Neuronal stem cell (in vitro differentiated cells): ENCODE measurements around the gene EPGN.

Experiments
- DNase-seq: peaks from one replicate; pipeline ENCODE4 v3.0.0-alpha.2; 2013; ENCODE audit warnings: low spot score
- H2AFZ ChIP-seq: one replicate; pipeline ENCODE4 v1.6.1; 2013; ENCODE audit warnings: mild to moderate bottlenecking, low read length, inconsistent platforms
- H2AK5ac ChIP-seq: 2 replicates; pipeline ENCODE4 v1.6.1; 2013; ENCODE audit warnings: low read depth, mild to moderate bottlenecking, inconsistent platforms, low read length, moderate library complexity, mixed read lengths
- H2BK120ac ChIP-seq: 2 replicates; pipeline ENCODE4 v1.6.1; 2013; ENCODE audit warnings: low read depth, mild to moderate bottlenecking, inconsistent platforms, low read length, moderate library complexity, mixed read lengths
- H2BK12ac ChIP-seq: one replicate; pipeline ENCODE4 v1.6.1; 2013; ENCODE audit warnings: low read length, inconsistent platforms
- H2BK15ac ChIP-seq: 2 replicates; pipeline ENCODE4 v1.6.1; 2013; ENCODE audit warnings: mild to moderate bottlenecking, low read length, inconsistent platforms, mixed read lengths
- H2BK5ac ChIP-seq: one replicate; pipeline ENCODE4 v1.6.1; 2013; ENCODE audit warnings: inconsistent platforms, mild to moderate bottlenecking, low read length, moderate library complexity
- H3K14ac ChIP-seq: one replicate; pipeline ENCODE4 v1.6.1; 2013; ENCODE audit warnings: low read length, inconsistent platforms
- H3K18ac ChIP-seq: 2 replicates; pipeline ENCODE4 v1.6.1; 2013; ENCODE audit warnings: low read length, inconsistent platforms
- H3K23ac ChIP-seq: 2 replicates; pipeline ENCODE4 v1.6.1; 2013; ENCODE audit warnings: low read depth, mild to moderate bottlenecking, mixed read lengths, low read length, inconsistent platforms; ENCODE audit not compliant: poor library complexity
- H3K27ac ChIP-seq: replicated peaks from 3 replicates; pipeline ENCODE4 v1.5.1; 2013; ENCODE audit warnings: low read length, inconsistent platforms
- H3K27me3 ChIP-seq, 3 experiments: 2 replicates each; pipeline ENCODE4 v1.6.1; 2013; ENCODE audit warnings: low read length in 3 of 3, mild to moderate bottlenecking in 2 of 3, inconsistent platforms in 1 of 3, low read depth in 1 of 3, mixed read lengths in 1 of 3, moderate library complexity in 1 of 3; ENCODE audit not compliant: control insufficient read depth in 3 of 3, insufficient read depth in 3 of 3
- H3K36me3 ChIP-seq, 2 donors: replicated peaks in 1 of 2; 2 replicates each; pipeline ENCODE4 v1.6.1; 2013; ENCODE audit warnings: low read length in 2 of 2; ENCODE audit not compliant: control insufficient read depth in 2 of 2, insufficient read depth in 2 of 2
- H3K4ac ChIP-seq: 2 replicates; pipeline ENCODE4 v1.6.1; 2013; ENCODE audit warnings: inconsistent platforms, mild to moderate bottlenecking, low read length, moderate library complexity
- H3K4me1 ChIP-seq, 2 donors: 1 replicate in 1 of 2; 2 replicates in 1 of 2; pipeline ENCODE4 v1.6.1; 2013; ENCODE audit warnings: low read length in 2 of 2, low read depth in 1 of 2; ENCODE audit not compliant: control insufficient read depth in 2 of 2, insufficient read depth in 1 of 2
- H3K4me2 ChIP-seq: one replicate; pipeline ENCODE4 v1.6.1; 2013; ENCODE audit warnings: mild to moderate bottlenecking, low read length, inconsistent platforms; ENCODE audit not compliant: insufficient read depth, poor library complexity, severe bottlenecking
- H3K4me3 ChIP-seq, 2 donors: 2 replicates each; pipeline ENCODE4 v1.5.1; 2013; ENCODE audit warnings: low read length in 2 of 2, mild to moderate bottlenecking in 2 of 2, inconsistent platforms in 1 of 2, moderate library complexity in 1 of 2
- H3K79me1 ChIP-seq: one replicate; pipeline ENCODE4 v1.6.1; 2013; ENCODE audit warnings: low read depth, mild to moderate bottlenecking, inconsistent platforms, low read length, moderate library complexity
- H3K9ac ChIP-seq: one replicate; pipeline ENCODE4 v1.6.1; 2013; ENCODE audit warnings: mild to moderate bottlenecking, low read depth, low read length, inconsistent platforms; ENCODE audit not compliant: poor library complexity
- H3K9me3 ChIP-seq, 2 donors: replicated peaks in 1 of 2; 2 replicates each; pipeline versions ENCODE3 to v1.6.1; 2013; ENCODE audit warnings: low read length in 2 of 2, mild to moderate bottlenecking in 2 of 2, inconsistent platforms in 1 of 2, low read depth in 1 of 2, mixed read lengths in 1 of 2, moderate library complexity in 1 of 2; ENCODE audit not compliant: control insufficient read depth in 2 of 2, insufficient read depth in 1 of 2
- H4K8ac ChIP-seq: one replicate; pipeline ENCODE4 v1.6.1; 2013; ENCODE audit warnings: low read depth, mild to moderate bottlenecking, inconsistent platforms, low read length, moderate library complexity
- H4K91ac ChIP-seq: one replicate; pipeline ENCODE4 v1.6.1; 2013; ENCODE audit warnings: low read length, low read depth, mild to moderate bottlenecking, inconsistent platforms; ENCODE audit not compliant: poor library complexity
- WGBS, 2 donors: extraction: QIAGEN DNeasy Blood & Tissue Kit; methylation state at CpG; one replicate each; pipeline ENCODE4 v1.1.7; 2013; ENCODE audit warnings: missing lambda C conversion rate in 2 of 2, mixed read lengths in 1 of 2; ENCODE audit not compliant: insufficient read length in 2 of 2, insufficient replicate concordance in 1 of 2; ENCODE audit errors: extremely low coverage in 2 of 2; 5-methylcytosine and 5-hydroxymethylcytosine counted together

EPGN gene

DNA sequence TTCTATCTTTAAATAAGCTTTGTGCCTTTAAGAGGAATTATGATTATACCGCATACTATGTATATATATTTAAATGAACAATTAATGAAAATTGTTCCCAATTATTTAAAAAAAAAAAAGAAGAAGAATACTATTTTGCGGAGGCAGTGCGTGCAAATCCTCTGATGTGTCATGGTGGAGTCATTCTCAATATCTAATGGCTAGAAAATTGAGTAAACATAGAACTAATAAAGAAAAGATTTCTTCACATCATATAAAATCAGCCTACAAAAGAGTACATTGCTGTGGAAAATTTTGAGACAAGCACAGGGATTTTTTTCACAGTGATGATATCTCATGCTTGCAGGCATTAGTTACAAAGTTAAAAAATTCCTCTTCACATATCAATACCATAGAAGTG lies 54.1 kb downstream of the EPGN start:
- H3K4me2 ChIP-seq: no peak overlapping the region
- no peaks in the 10 kb centered on the region for H3K79me1 ChIP-seq
- no peak overlapping the region for H4K8ac ChIP-seq
- no peak overlapping the region for H2BK5ac ChIP-seq
- no peak overlapping the region for H2BK12ac ChIP-seq
- no peak overlapping the region for H2AK5ac ChIP-seq
- H3K9ac ChIP-seq: no peak overlapping the region
- no peak overlapping the region for H3K4ac ChIP-seq
- no peak overlapping the region for H2BK120ac ChIP-seq
- H3K9me3 ChIP-seq: no peaks in the 10 kb centered on the region
- no peak overlapping the region for H3K14ac ChIP-seq
- H3K18ac ChIP-seq: no peak overlapping the region
- H3K27ac ChIP-seq: no peak overlapping the region
- no peak overlapping the region for H3K23ac ChIP-seq
- peaks cover 0 to 43% (median 15%) of the 10 kb centered on the region in 3 experiments for H3K27me3 ChIP-seq
- H3K4me1 ChIP-seq: peaks cover 7 to 10% of the 10 kb centered on the region in 2 donors
- H4K91ac ChIP-seq: no peak overlapping the region
- no peak for DNase-seq
- no peak overlapping the region for H2BK15ac ChIP-seq
- H3K4me3 ChIP-seq: no peak overlapping the region
- H2AFZ ChIP-seq: no peak overlapping the region
- no peaks in the 10 kb centered on the region for H3K36me3 ChIP-seq
- no CpG with 5 or more reads among the region's 3 CpGs for WGBS, 2 donors

DNA sequence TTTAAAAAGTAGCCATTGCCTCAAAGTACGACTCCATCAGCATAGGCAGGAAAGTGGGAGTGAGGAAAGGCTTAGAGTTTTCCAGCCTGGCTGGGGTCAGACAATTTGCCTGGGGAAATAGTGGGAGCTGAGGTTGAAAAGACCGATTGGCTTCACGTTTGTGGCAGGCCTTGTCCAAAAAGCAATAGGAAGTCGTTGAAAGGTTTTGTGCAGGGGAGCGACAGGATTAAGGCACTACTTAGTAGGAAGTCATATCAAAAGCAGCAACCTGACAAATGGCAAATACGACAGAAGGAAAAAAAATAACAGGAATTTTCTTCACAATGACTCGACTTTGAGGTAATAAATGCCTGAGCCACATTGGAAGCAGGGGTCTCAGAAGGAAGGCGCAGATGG lies 56.0 kb downstream of the EPGN start:
- no peak overlapping the region for H3K23ac ChIP-seq
- WGBS, 2 donors: no CpG with 5 or more reads among the region's 8 CpGs
- no peak overlapping the region for H3K14ac ChIP-seq
- H3K27me3 ChIP-seq: peaks cover 0 to 51% (median 15%) of the 10 kb centered on the region in 3 experiments
- no peak overlapping the region for H3K18ac ChIP-seq
- H2BK12ac ChIP-seq: no peak overlapping the region
- no peak overlapping the region for H3K4ac ChIP-seq
- peak overlapping the region; percentile 13 for H3K4me2 ChIP-seq
- no peaks in the 10 kb centered on the region for H3K9me3 ChIP-seq
- H3K79me1 ChIP-seq: no peaks in the 10 kb centered on the region
- H3K9ac ChIP-seq: no peak overlapping the region
- H3K27ac ChIP-seq: no peak overlapping the region
- no peak overlapping the region for H2BK120ac ChIP-seq
- no peak overlapping the region for H2BK5ac ChIP-seq
- peak; percentile 12 for DNase-seq
- H2AFZ ChIP-seq: no peak overlapping the region
- H2BK15ac ChIP-seq: no peak overlapping the region
- no peak overlapping the region for H3K4me3 ChIP-seq
- H4K8ac ChIP-seq: no peak overlapping the region
- peaks cover 7 to 10% of the 10 kb centered on the region in 2 donors for H3K4me1 ChIP-seq
- H3K36me3 ChIP-seq: no peaks in the 10 kb centered on the region
- H2AK5ac ChIP-seq: no peak overlapping the region
- H4K91ac ChIP-seq: no peak overlapping the region

DNA sequence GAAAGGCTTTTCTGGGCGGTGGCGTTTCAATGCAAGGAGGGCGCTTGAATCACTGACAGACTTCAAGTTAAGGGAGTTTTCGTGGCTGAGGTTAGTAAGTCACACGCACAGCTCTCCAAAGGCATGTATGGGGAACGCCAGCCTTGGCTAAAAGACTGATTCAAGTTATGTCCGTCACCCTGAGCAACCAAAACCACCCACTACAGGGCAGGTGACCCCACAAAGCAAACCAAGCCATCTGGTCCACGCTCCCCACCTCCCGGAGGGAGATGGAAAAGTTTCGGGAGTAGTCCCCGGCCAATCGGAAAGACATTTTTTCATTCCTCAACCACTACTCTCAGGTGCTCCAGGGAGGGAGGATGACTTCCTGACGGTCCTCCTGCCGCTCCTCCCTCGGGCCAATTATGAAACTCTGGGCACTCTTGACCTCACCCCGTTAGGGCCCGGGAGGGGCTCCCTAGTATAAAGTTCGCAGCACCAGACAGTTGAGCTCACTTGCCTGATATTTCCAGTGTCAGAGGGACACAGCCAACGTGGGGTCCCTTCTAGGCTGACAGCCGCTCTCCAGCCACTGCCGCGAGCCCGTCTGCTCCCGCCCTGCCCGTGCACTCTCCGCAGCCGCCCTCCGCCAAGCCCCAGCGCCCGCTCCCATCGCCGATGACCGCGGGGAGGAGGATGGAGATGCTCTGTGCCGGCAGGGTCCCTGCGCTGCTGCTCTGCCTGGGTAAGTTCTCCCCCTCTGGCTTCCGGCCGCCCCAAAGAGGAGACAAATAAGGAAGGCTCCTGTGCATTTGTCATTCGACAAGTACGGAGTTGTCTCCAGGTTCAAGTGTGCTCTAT lies 56.6 kb downstream of the EPGN start, which contains the start of gene EREG:
EREG (plus strand) TSS at position 494 of the 840 bp plus-strand sequence; CDS start at position 658, 164 bp downstream.
- Histone ChIP-seq H3K9ac (no peak within 1 kb of the TSS), H2BK12ac (no peak within 1 kb of the TSS), H3K4me2 (peak within 1 kb of the TSS; percentile 83), H2BK120ac (no peak within 1 kb of the TSS), H2AFZ (peak within 1 kb of the TSS; percentile 87), H4K91ac (no peak within 1 kb of the TSS), H3K27ac (no peak within 1 kb of the TSS), H3K36me3 (no peaks in the 10 kb centered on the region), H3K9me3 (no peaks in the 10 kb centered on the region), H2AK5ac (no peak within 1 kb of the TSS), H3K18ac (peak within 1 kb of the TSS; percentile 48), H3K4me1 (peaks cover 7 to 10% of the 10 kb centered on the region in 2 donors), H3K23ac (no peak within 1 kb of the TSS), H4K8ac (no peak within 1 kb of the TSS), H3K14ac (peak within 1 kb of the TSS; percentile 71), H3K4me3 (peak within 1 kb of the TSS in 1 of 2 donors; percentile 69), H2BK5ac (no peak within 1 kb of the TSS), H3K27me3 (peaks cover 0 to 51% (median 15%) of the 10 kb centered on the region in 3 experiments), H3K79me1 (no peaks in the 10 kb centered on the region), H3K4ac (no peak within 1 kb of the TSS), H2BK15ac (no peak within 1 kb of the TSS)
- peak; percentile 32 for DNase-seq
- WGBS, 2 donors: no CpG with 5 or more reads among the region's 40 CpGs

DNA sequence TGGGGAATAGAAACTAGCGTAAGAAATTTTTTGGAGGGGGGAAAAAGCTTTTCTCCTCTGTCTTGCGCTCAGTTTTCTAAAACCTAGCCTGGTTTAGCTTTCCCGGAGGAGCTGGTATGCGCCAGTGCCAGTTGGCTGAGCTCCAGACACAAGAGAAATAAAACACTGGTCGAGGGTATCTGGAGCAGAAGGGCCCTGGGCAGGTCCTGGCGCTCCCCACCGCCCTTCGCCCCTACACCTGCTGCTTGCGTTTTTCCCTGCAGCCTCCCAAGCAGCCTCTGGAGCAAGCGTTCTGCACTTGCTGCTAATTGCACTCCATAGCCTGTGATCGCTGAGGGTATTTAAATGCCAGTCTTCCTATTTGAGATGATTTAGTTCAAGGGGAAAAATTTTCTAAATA lies 57.5 kb downstream of the EPGN start:
- H3K27me3 ChIP-seq: peaks cover 0 to 51% (median 15%) of the 10 kb centered on the region in 3 experiments
- H3K4me3 ChIP-seq: no peak overlapping the region
- no peaks in the 10 kb centered on the region for H3K36me3 ChIP-seq
- peak overlapping the region; percentile 12 for H2AFZ ChIP-seq
- peaks cover 7 to 10% of the 10 kb centered on the region in 2 donors for H3K4me1 ChIP-seq
- H2AK5ac ChIP-seq: no peak overlapping the region
- H3K4ac ChIP-seq: no peak overlapping the region
- DNase-seq: peak; percentile 6
- H3K27ac ChIP-seq: no peak overlapping the region
- H2BK120ac ChIP-seq: no peak overlapping the region
- no peak overlapping the region for H4K91ac ChIP-seq
- no peaks in the 10 kb centered on the region for H3K79me1 ChIP-seq
- H3K18ac ChIP-seq: no peak overlapping the region
- H3K4me2 ChIP-seq: peak overlapping the region; percentile 14
- H3K23ac ChIP-seq: no peak overlapping the region
- no peak overlapping the region for H2BK5ac ChIP-seq
- no peak overlapping the region for H2BK15ac ChIP-seq
- no peak overlapping the region for H3K9ac ChIP-seq
- H3K14ac ChIP-seq: no peak overlapping the region
- no peak overlapping the region for H2BK12ac ChIP-seq
- WGBS, 2 donors: no CpG with 5 or more reads among the region's 11 CpGs
- no peak overlapping the region for H4K8ac ChIP-seq
- no peaks in the 10 kb centered on the region for H3K9me3 ChIP-seq
